GM23248 (cell line): ENCODE data around the gene CADM1. TPM values are rescaled to one million over a fixed set of nuclear protein-coding genes. Genes with fewer than 3 reads are reported as not detected.
A peak's percentile ranks its signal among the peaks of the same experiment; 100 is the strongest.

Experiments
- DNase-seq: peaks from one replicate; pipeline ENCODE4 v3.0.0-alpha.2; 2015
- H2AFZ ChIP-seq: fragments of 200-600 bp; sonication (generic); 2 replicates; pipeline ENCODE4 v1.6.1; 2016; ENCODE audit warnings: antibody characterized with exemption
- H3F3A ChIP-seq: fragments of 200-600 bp; sonication (generic); 2 replicates; pipeline ENCODE4 v1.6.1; 2016; ENCODE audit warnings: mild to moderate bottlenecking, antibody characterized with exemption, mixed run types; ENCODE audit not compliant: insufficient read depth
- H3K27ac ChIP-seq: fragments of 200-600 bp; sonication (generic); 2 replicates; pipeline ENCODE4 v1.5.1; 2016; ENCODE audit warnings: mild to moderate bottlenecking
- H3K27me3 ChIP-seq: fragments of 200-600 bp; sonication (generic); replicated peaks from 2 replicates; pipeline ENCODE4 v1.6.1; 2016; ENCODE audit warnings: mild to moderate bottlenecking; ENCODE audit not compliant: insufficient read depth
- H3K36me3 ChIP-seq: fragments of 200-600 bp; sonication (generic); 2 replicates; pipeline ENCODE4 v1.6.1; 2016; ENCODE audit warnings: low read depth, mild to moderate bottlenecking
- H3K4me1 ChIP-seq: fragments of 200-600 bp; sonication (generic); 2 replicates; pipeline ENCODE4 v1.6.1; 2016; ENCODE audit warnings: mild to moderate bottlenecking; ENCODE audit not compliant: insufficient read depth
- H3K4me2 ChIP-seq: fragments of 200-600 bp; sonication (generic); one replicate; pipeline ENCODE4 v1.6.1; 2016; ENCODE audit warnings: mild to moderate bottlenecking; ENCODE audit not compliant: unreplicated experiment
- H3K4me3 ChIP-seq: fragments of 200-600 bp; sonication (generic); 2 replicates; pipeline ENCODE4 v1.5.1; 2016; ENCODE audit warnings: mild to moderate bottlenecking
- H3K79me2 ChIP-seq: fragments of 200-600 bp; sonication (generic); 2 replicates; pipeline ENCODE4 v1.6.1; 2016; ENCODE audit warnings: mild to moderate bottlenecking; ENCODE audit not compliant: insufficient read depth
- H3K9ac ChIP-seq: fragments of 200-600 bp; sonication (generic); 2 replicates; pipeline ENCODE4 v1.6.1; 2016; ENCODE audit warnings: mild to moderate bottlenecking
- H3K9me2 ChIP-seq: fragments of 200-600 bp; sonication (generic); 2 replicates; pipeline ENCODE4 v1.6.1; 2016; ENCODE audit warnings: mixed run types, mild to moderate bottlenecking, moderate library complexity; ENCODE audit not compliant: insufficient read depth
- H3K9me3 ChIP-seq: fragments of 200-600 bp; sonication (generic); one replicate; pipeline ENCODE4 v1.6.1; 2017; ENCODE audit warnings: low read depth
- H4K20me1 ChIP-seq: fragments of 200-600 bp; sonication (generic); 2 replicates; pipeline ENCODE4 v1.6.0; 2016; ENCODE audit not compliant: insufficient read depth
- EZH2 ChIP-seq: fragments of 200-600 bp; sonication (generic); IDR thresholded peaks from 2 replicates; pipeline ENCODE4 v1.6.1; 2018; ENCODE audit warnings: antibody characterized with exemption, mild to moderate bottlenecking; ENCODE audit not compliant: insufficient read depth, poor library complexity, severe bottlenecking
- EZH2phosphoT487 ChIP-seq: fragments of 200-600 bp; sonication (generic); IDR thresholded peaks from 2 replicates; pipeline ENCODE4 v1.6.1; 2018; ENCODE audit warnings: antibody characterized with exemption, moderate library complexity, mild to moderate bottlenecking, low read depth; ENCODE audit not compliant: insufficient read depth
- WGBS, 2 experiments: methylation state at CpG; one replicate each; pipeline ENCODE4 v1.1.6; 2015 to 2017; ENCODE audit warnings: low lambda C conversion rate in 2 of 2, low coverage in 1 of 2; ENCODE audit errors: missing lambda C conversion rate in 2 of 2; 5-methylcytosine and 5-hydroxymethylcytosine counted together
- in situ Hi-C: fragments of 300-500 bp; cut with MboI; formaldehyde crosslinking; loops from 2 replicates; pipeline ENCODE4 v1.15.0; 2020
- polyA plus RNA-seq: library from polyadenylated mRNA; unstranded; fragments of >200 nt; fragmentation: Nextera tagmentation; extraction: Ambion mirVana; gene quantifications from 2 replicates; pipeline ENCODE4 v1.2.1, GENCODE V29; 2016
- total RNA-seq: library from RNA; depleted of rRNA; stranded (reverse); fragments of >200 nt; shearing (Covaris generic); gene quantifications from 2 replicates; pipeline ENCODE4 v1.2.3, GENCODE V29; 2014

The CADM1 gene
- total and polyA plus RNA-seq, 2 experiments from 2014 or later, result 0.83 to 1.4 TPM

- peak overlapping the region; percentile 67; the same call in 1 of the 2 replicates for H3K4me3 ChIP-seq
Measured at GRCh38 chr11:115505175-115505574, 960 bp upstream of the CADM1 start.

GRCh38 chr11:115503886-115504275, 334 bp downstream of the CADM1 start:
- TF ChIP-seq EZH2phosphoT487, result no peak
- TF ChIP-seq EZH2, result no peak
- Histone ChIP-seq H2AFZ (peak overlapping the region; percentile 83), H4K20me1 (no peaks in the 10 kb centered on the region; the same call in 1 of the 2 replicates), H3K27me3 (peaks cover 51% of the 10 kb centered on the region), H3K36me3 (no peaks in the 10 kb centered on the region), H3K9ac (no peak overlapping the region), H3K27ac (no peak overlapping the region), H3K9me3 (no peaks in the 10 kb centered on the region), H3K4me1 (no peaks in the 10 kb centered on the region), H3K9me2 (no peaks in the 10 kb centered on the region), H3K4me3 (peak overlapping the region; percentile 67), H3K4me2 (peak overlapping the region; percentile 87), H3K79me2 (no peaks in the 10 kb centered on the region), H3F3A (no peaks in the 10 kb centered on the region)
- no peak for DNase-seq
- in situ Hi-C loops, result no loop called here
- 2 to 5% methylated on average over 7 to 15 of the region's 15 CpGs for WGBS, 2 experiments

More at GRCh38 chr11:115505175-115505574, 960 bp upstream of the CADM1 start:
- Histone ChIP-seq H3K4me1 (no peaks in the 10 kb centered on the region), H3K36me3 (no peaks in the 10 kb centered on the region), H3F3A (no peaks in the 10 kb centered on the region), H3K27me3 (peaks cover 42% of the 10 kb centered on the region), H3K79me2 (no peaks in the 10 kb centered on the region), H3K9ac (no peak overlapping the region), H3K9me2 (no peaks in the 10 kb centered on the region), H2AFZ (peak overlapping the region; percentile 83; the same call in 1 of the 2 replicates), H4K20me1 (no peaks in the 10 kb centered on the region), H3K9me3 (no peaks in the 10 kb centered on the region), H3K4me2 (peak overlapping the region; percentile 87), H3K27ac (no peak overlapping the region)
- TF ChIP-seq EZH2phosphoT487 (no peak), EZH2 (peak; percentile 17)
- in situ Hi-C loops, result no loop called here
- DNase-seq, result no peak
- WGBS, 2 experiments, result 17 to 18% methylated on average over 10 of the region's 10 CpGs

- no peak overlapping the region for H3K27ac ChIP-seq
- H3K27me3 ChIP-seq, result peaks cover 55% of the 10 kb centered on the region
- H3K9me2 ChIP-seq, result no peaks in the 10 kb centered on the region
- DNase-seq, result peak; percentile 51
- H3K9ac ChIP-seq, result no peak overlapping the region
- peak overlapping the region; percentile 63 for H2AFZ ChIP-seq
- no peak for TF ChIP-seq EZH2
- TF ChIP-seq EZH2phosphoT487, result no peak
- peak overlapping the region; percentile 55 for H3K4me3 ChIP-seq
- H3K9me3 ChIP-seq, result no peaks in the 10 kb centered on the region
- in situ Hi-C loops, result no loop called here
- no peaks in the 10 kb centered on the region; the same call in 1 of the 2 replicates for H4K20me1 ChIP-seq
- no peaks in the 10 kb centered on the region for H3K4me1 ChIP-seq
- peak overlapping the region; percentile 61 for H3K4me2 ChIP-seq
- H3K36me3 ChIP-seq, result no peaks in the 10 kb centered on the region
- no peaks in the 10 kb centered on the region for H3K79me2 ChIP-seq
- H3F3A ChIP-seq, result no peaks in the 10 kb centered on the region
- 3% methylated on average over 27 to 53 of the region's 77 CpGs for WGBS, 2 experiments
Measured at GRCh38 chr11:115503083-115503885, 931 bp downstream of the CADM1 start.

GRCh38 chr11:115502636-115503082, 1.6 kb downstream of the CADM1 start:
- Histone ChIP-seq H3K27ac (no peak overlapping the region), H3K36me3 (no peaks in the 10 kb centered on the region), H3K27me3 (peaks cover 55% of the 10 kb centered on the region), H2AFZ (peak overlapping the region; percentile 63; the same call in 1 of the 2 replicates), H3F3A (no peaks in the 10 kb centered on the region), H3K4me2 (peak overlapping the region; percentile 61), H3K79me2 (no peaks in the 10 kb centered on the region), H3K9me2 (no peaks in the 10 kb centered on the region), H3K4me1 (no peaks in the 10 kb centered on the region), H3K9me3 (no peaks in the 10 kb centered on the region), H4K20me1 (no peaks in the 10 kb centered on the region; the same call in 1 of the 2 replicates), H3K4me3 (peak overlapping the region; percentile 55), H3K9ac (no peak overlapping the region)
- in situ Hi-C loops, result no loop called here
- DNase-seq, result peak; percentile 0
- TF ChIP-seq EZH2phosphoT487 (no peak), EZH2 (no peak)
- whole genome bisulfite sequencing, 2 experiments, result 3 to 5% methylated on average over 26 to 30 of the region's 30 CpGs
